Liver (tissue), 3 donors: ENCODE results near the gene C19orf12.

ENCODE experiments used
- CTCF ChIP-seq: fragments of 150-350 bp; IDR thresholded peaks from 2 replicates; pipeline ENCODE4 v1.5.1; 2017; ENCODE audit warnings: improper control_type of control experiment, low read depth, low read length; ENCODE audit not compliant: missing input control
- RAD21 ChIP-seq, 2 donors: IDR thresholded peaks; 2 replicates each; pipeline ENCODE4 v1.6.1; 2016; ENCODE audit warnings: antibody characterized with exemption in 2 of 2, mild to moderate bottlenecking in 2 of 2
- REST ChIP-seq: IDR thresholded peaks from 2 replicates; pipeline ENCODE4 v1.6.1; 2016; ENCODE audit warnings: antibody characterized with exemption, mild to moderate bottlenecking
- TAF1 ChIP-seq: conservative IDR thresholded peaks from 2 replicates; pipeline ENCODE4 v1.6.1; 2016; ENCODE audit warnings: antibody characterized with exemption, mild to moderate bottlenecking
- YY1 ChIP-seq: IDR thresholded peaks from 2 replicates; pipeline ENCODE4 v1.6.1; 2016; ENCODE audit warnings: antibody characterized with exemption, mild to moderate bottlenecking
- donor health status: healthy.
- donor health status: healthy.

GRCh38 chr19:29741776-29742175 lies 26.7 kb upstream of the C19orf12 start:
- TF ChIP-seq REST (no peak), YY1 (no peak), CTCF (no peak), RAD21 (IDR thresholded peaks at IDR 0.05) (no peak), TAF1 (no peak)
